ENCODE results near the gene CLMN. TPM values are rescaled to one million over a fixed set of nuclear protein-coding genes. Genes with fewer than 3 reads are reported as not detected.

The CLMN gene
- total and polyA plus RNA-seq, 2 donors (not counting 1 experiment from before 2014, with no cell fraction given): 9.6 to 51.5 TPM

DNA sequence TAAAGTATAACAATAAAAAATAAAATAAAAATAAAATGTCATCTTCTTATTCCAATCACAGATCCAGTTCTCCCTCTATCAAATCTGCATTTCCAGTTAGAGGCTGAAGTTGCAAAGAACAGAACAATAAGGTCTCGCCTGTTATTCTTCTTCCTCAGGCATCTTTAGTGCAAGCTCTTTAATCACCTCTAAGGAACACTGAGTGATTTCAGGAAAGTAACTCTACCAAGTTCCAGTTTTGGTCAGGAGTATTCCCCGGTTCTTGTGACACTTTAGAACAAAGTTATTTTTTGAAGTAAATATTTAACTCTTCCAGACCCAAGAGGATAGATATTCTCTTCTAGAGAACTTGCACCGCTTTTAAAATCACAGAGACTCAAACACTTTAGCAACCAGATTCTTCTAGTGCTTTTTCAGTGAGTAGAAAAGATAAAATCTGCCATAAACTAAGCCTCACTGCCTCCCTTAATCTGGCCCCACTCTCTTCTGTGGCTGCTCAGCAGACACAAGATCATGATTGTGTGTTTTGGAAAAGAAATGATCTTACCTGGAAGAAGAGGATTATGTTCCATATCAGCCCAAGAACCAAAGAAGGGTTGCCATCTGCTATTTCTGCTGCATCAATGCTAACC lies 104.5 kb downstream of the CLMN start:
- 88% methylated on average over 1 of the region's 3 CpGs for WGBS (ENCODE audit: insufficient coverage)
- no peak for ATAC-seq (ENCODE audit: low read depth)
- Histone ChIP-seq H2AFZ (ENCODE audit: insufficient read depth, low read depth, low read length, poor library complexity, severe bottlenecking) (no peak overlapping the region), H3K79me2 (ENCODE audit: control insufficient read depth, insufficient read depth, low read length) (no peaks in the 10 kb centered on the region), H4K20me1 (ENCODE audit: control insufficient read depth, insufficient read depth, low read length, poor library complexity, severe bottlenecking) (no peaks in the 10 kb centered on the region), H3K4me1 (ENCODE audit: control insufficient read depth in 2 of 2, insufficient read depth in 2 of 2, low read length in 2 of 2) (no peaks in the 10 kb centered on the region), H3K9ac (ENCODE audit: low read length) (no peak overlapping the region), H3K9me3 (ENCODE audit: control extremely low read depth in 1 of 3, control insufficient read depth in 2 of 3, insufficient read depth in 1 of 3, low read length in 2 of 3) (peaks cover 0 to 11% (median 8%) of the 10 kb centered on the region in 3 donors), H3K27me3 (replicated peaks in 1 of 4; ENCODE audit: control extremely low read depth in 1 of 4, control insufficient read depth in 3 of 4, insufficient read depth in 4 of 4, low read length in 3 of 4) (no peaks in the 10 kb centered on the region), H3K4me2 (replicated peaks; ENCODE audit: low read depth, low read length, poor library complexity, severe bottlenecking) (no peak overlapping the region), H3K27ac (ENCODE audit: low read length in 2 of 2) (no peak overlapping the region), H3K4me3 (ENCODE audit: control extremely low read depth in 1 of 5, extremely low read depth in 1 of 5, insufficient read depth in 1 of 5, low read depth in 2 of 5, low read length in 4 of 5) (no peak overlapping the region), H3K36me3 (replicated peaks in 1 of 2; ENCODE audit: control extremely low read depth in 1 of 2, control insufficient read depth in 1 of 2, extremely low read depth in 1 of 2, insufficient read depth in 2 of 2, low read length in 1 of 2) (no peaks in the 10 kb centered on the region)
- TF ChIP-seq EZH2 (IDR thresholded peaks at IDR 0.05; ENCODE audit: borderline replicate concordance, insufficient read depth, low read depth, low read length, poor library complexity, severe bottlenecking) (no peak), CTCF (IDR thresholded peaks at IDR 0.05) (no peak)
- CTCF ChIA-PET: no interaction called here
- H3K27ac Mint-ChIP-seq: no peak overlapping the region
- no peak overlapping the region for H3K4me3 Mint-ChIP-seq
- H3K4me1 Mint-ChIP-seq: peaks cover 6% of the 10 kb centered on the region
- DNase-seq: no peak
- POLR2A ChIA-PET: no interaction called here
- H3K9me3 Mint-ChIP-seq (ENCODE audit: insufficient read depth): peaks cover 6% of the 10 kb centered on the region
- intact Hi-C loops (cut with micrococcal nuclease): no loop called here
- H3K27me3 Mint-ChIP-seq: peaks cover 2% of the 10 kb centered on the region

DNA sequence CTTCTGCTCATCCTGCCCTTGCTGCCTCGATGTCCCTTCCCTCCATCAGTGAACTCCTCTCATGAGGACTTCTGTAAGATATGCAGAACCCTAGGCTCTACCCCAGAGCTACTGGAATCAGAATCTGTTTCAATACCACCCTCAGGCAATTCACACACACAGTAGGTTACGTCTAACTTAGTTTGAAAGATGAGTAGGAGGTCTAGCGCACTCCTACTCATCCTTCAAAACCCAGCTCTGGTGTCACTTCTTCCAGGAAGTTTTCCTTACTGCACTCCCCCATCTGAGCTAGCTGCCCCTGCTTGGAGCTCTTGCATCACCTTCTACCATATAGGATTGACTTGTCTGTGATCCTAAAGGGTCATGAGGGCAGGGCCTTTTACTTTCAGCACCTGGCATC lies 105.9 kb downstream of the CLMN start:
- no peak overlapping the region for H2AFZ ChIP-seq (ENCODE audit: insufficient read depth, low read depth, low read length, poor library complexity, severe bottlenecking)
- DNase-seq (no peak), ATAC-seq (ENCODE audit: low read depth) (no peak)
- H3K9ac ChIP-seq (ENCODE audit: low read length): no peak overlapping the region
- Mint-ChIP-seq H3K27ac (no peak overlapping the region), H3K4me1 (peaks cover 6% of the 10 kb centered on the region), H3K4me3 (no peak overlapping the region), H3K9me3 (ENCODE audit: insufficient read depth) (peaks cover 6% of the 10 kb centered on the region), H3K27me3 (peaks cover 2% of the 10 kb centered on the region)
- no peaks in the 10 kb centered on the region for H3K27me3 ChIP-seq (replicated peaks in 1 of 4; ENCODE audit: control extremely low read depth in 1 of 4, control insufficient read depth in 3 of 4, insufficient read depth in 4 of 4, low read length in 3 of 4)
- intact Hi-C loops (cut with micrococcal nuclease): no loop called here
- no peaks in the 10 kb centered on the region for H3K36me3 ChIP-seq (replicated peaks in 1 of 2; ENCODE audit: control extremely low read depth in 1 of 2, control insufficient read depth in 1 of 2, extremely low read depth in 1 of 2, insufficient read depth in 2 of 2, low read length in 1 of 2)
- H3K4me3 ChIP-seq (ENCODE audit: control extremely low read depth in 1 of 5, extremely low read depth in 1 of 5, insufficient read depth in 1 of 5, low read depth in 2 of 5, low read length in 4 of 5): no peak overlapping the region
- ChIA-PET POLR2A (no interaction called here), CTCF (no interaction called here)
- H4K20me1 ChIP-seq (ENCODE audit: control insufficient read depth, insufficient read depth, low read length, poor library complexity, severe bottlenecking): no peaks in the 10 kb centered on the region
- WGBS (ENCODE audit: insufficient coverage): 89% methylated on average over 1 of the region's 3 CpGs
- TF ChIP-seq EZH2 (IDR thresholded peaks at IDR 0.05; ENCODE audit: borderline replicate concordance, insufficient read depth, low read depth, low read length, poor library complexity, severe bottlenecking): no peak
- TF ChIP-seq CTCF (IDR thresholded peaks at IDR 0.05): no peak
- no peaks in the 10 kb centered on the region for H3K4me1 ChIP-seq (ENCODE audit: control insufficient read depth in 2 of 2, insufficient read depth in 2 of 2, low read length in 2 of 2)
- H3K27ac ChIP-seq (ENCODE audit: low read length in 2 of 2): no peak overlapping the region
- H3K9me3 ChIP-seq (ENCODE audit: control extremely low read depth in 1 of 3, control insufficient read depth in 2 of 3, insufficient read depth in 1 of 3, low read length in 2 of 3): peaks cover 0 to 11% (median 8%) of the 10 kb centered on the region in 3 donors
- no peak overlapping the region for H3K4me2 ChIP-seq (replicated peaks; ENCODE audit: low read depth, low read length, poor library complexity, severe bottlenecking)
- H3K79me2 ChIP-seq (ENCODE audit: control insufficient read depth, insufficient read depth, low read length): no peaks in the 10 kb centered on the region
